ENCODE data around the gene SYMPK.
A peak's percentile ranks its signal among the peaks of the same experiment; 100 is the strongest.

Gene SYMPK

GRCh38 chr19:45771311-45771933 is 91.5 kb downstream of the SYMPK start:
- no peak for FAIRE-seq
- no peak for DNase-seq (ENCODE audit: extremely low spot score, insufficient read length, low read depth)

- peak; percentile 99 for FAIRE-seq
- DNase-seq (ENCODE audit: extremely low spot score, insufficient read length, low read depth) = peak; percentile 79
These were observed 92.5 kb downstream of the SYMPK start for GRCh38 chr19:45770192-45771101.

GRCh38 chr19:45769821-45770191 is 93.1 kb downstream of the SYMPK start:
- FAIRE-seq (no peak), DNase-seq (ENCODE audit: extremely low spot score, insufficient read length, low read depth) (no peak)

DNA sequence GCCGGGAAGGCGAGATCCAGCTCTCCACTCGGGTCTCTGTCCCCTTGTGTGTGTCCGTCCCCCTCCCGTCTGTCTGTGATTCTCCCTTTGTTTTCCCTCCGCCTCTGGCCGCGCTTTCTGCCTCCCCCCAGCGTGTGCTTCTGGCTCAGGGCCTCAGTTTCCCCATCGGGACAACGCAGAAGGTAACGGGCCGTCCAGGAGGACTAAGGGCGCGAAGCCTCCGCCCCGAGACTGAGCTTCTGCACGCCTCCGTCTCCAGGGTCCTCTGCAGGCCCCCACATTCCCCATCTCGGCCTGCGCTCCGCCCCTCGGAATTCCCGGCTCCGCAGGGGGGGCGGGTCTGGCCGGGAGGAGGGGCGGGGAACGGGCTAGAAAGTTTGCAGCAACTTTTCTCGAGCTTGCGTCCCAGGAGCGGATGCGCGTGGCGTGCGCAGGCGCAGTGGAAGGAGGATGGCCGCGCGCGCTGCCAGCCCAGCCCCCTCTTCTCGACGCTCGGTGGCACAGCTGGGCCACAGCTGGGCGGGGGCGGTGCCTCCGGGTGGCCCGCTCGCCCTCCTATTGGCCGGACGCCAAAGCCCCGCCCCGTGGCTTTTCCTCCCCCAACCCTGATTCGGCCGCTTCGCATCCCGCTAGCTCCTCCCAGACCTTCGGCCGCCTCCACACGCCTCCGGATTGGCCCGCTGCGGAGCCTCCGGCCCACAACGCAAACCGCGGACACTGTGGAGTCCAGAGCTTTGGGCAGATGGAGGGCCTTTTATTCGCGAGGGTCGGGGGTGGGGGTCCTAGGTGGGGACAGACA is 93.8 kb downstream of the SYMPK start, which contains the start of gene SIX5:
Gene SIX5 (minus strand): TSS at position 269 of the 799 bp plus-strand sequence. CDS start 408 bp downstream, outside the sequence.
- peak; percentile 98 for DNase-seq (ENCODE audit: extremely low spot score, insufficient read length, low read depth)
- peak; percentile 99 for FAIRE-seq

DNA sequence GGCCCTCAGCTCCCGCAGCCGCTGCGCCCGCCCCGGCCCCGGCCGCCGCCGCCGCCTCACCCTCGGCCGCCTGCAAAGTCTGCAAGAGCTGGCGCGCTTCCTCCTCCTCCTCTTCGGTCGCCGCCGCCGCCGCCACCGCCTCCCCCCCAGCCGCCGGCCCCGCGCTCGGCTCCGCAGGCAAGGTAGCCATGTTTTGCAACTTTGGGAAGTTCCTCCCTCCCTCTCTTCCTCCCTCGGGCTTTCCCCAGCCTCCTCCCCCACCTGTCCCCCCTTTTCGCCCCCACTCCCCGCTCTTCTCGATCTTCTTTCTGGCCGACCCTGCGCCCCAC is 94.3 kb downstream of the SYMPK start:
- DNase-seq (ENCODE audit: extremely low spot score, insufficient read length, low read depth) (no peak), FAIRE-seq (no peak)

GRCh38 chr19:45767881-45768654 is 94.9 kb downstream of the SYMPK start:
- DNase-seq (ENCODE audit: extremely low spot score, insufficient read length, low read depth) (no peak), FAIRE-seq (no peak)

- no peak for FAIRE-seq
- DNase-seq (ENCODE audit: extremely low spot score, insufficient read length, low read depth) = no peak
These were observed 95.5 kb downstream of the SYMPK start for GRCh38 chr19:45767410-45767880.

DNA sequence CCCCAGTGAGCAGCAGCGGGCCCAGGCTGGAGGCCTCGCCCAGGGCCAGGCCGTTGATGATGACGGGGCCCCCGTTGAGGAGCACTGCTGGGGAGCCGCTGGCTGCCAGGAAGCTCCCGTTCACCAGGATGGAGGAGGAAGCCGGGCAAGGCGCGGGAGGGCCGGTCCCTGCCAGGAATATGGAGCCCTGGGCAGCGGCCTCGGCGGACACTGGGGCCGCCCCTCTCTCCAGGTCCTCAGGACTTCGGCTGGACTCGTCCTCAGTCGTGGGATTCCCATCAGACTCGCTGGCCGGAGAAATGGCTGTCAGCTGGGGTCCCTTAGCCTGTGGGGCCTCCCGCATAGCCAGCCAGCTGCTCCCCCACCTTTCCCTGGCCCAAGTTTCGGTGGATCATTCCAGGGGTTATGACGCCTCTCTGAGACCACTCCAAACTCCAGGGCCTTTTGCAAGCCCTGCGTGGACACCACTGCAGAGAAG is 96.0 kb downstream of the SYMPK start:
- no peak for DNase-seq (ENCODE audit: extremely low spot score, insufficient read length, low read depth)
- no peak for FAIRE-seq

GRCh38 chr19:45766296-45766868 is 96.6 kb downstream of the SYMPK start:
- FAIRE-seq = no peak

DNA sequence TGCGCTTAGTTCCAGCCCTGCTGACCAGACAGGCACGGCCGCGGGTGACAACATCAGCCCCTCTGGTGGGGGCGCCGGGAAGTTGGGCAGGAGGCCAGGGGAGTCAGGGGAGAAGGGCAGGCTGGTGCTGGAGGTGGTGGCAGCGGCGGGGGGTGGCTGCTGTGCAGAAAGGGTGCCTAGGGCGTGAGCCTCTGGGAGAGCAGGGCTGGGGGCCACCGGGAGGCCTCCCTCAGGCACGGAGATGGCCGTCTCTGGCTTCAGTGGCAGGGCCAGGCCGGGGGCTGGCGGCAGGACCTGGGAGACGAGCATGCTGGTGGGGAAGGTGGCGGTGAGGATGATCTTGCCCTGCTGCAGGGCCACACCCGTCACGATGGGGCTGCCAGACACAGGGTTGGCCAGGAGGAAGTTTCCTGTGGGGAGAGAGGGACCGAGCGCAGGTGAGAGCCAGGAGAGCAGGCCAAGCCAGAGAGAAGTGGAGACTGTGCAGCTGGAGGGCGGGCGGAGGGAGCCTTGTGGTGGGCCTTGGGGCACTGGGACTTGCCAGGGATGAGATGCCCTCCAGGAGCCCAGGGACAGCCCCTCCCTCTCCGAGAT is 97.1 kb downstream of the SYMPK start:
- FAIRE-seq (no peak), DNase-seq (ENCODE audit: extremely low spot score, insufficient read length, low read depth) (no peak)

More at GRCh38 chr19:45766296-45766868, 96.6 kb downstream of the SYMPK start:
- no peak for DNase-seq (ENCODE audit: extremely low spot score, insufficient read length, low read depth)

Data from GM18507 (cell line).